HG03520 (cell line): ENCODE data around the gene DDX49.

ENCODE experiments used
- ATAC-seq: cut with Tn5 transposase; IDR thresholded peaks from one replicate; pipeline ENCODE4 v1.9.1; 2021; ENCODE audit warnings: mild to moderate bottlenecking, moderate library complexity; ENCODE audit not compliant: unreplicated experiment

The DDX49 gene

GRCh38 chr19:18969931-18970659 is 50.6 kb downstream of the DDX49 start:
- no peak for ATAC-seq

- no peak for ATAC-seq
Measured at GRCh38 chr19:18972301-18972811, 52.8 kb downstream of the DDX49 start.

- ATAC-seq: no peak
Measured at GRCh38 chr19:18972851-18973250, 53.3 kb downstream of the DDX49 start.

GRCh38 chr19:18975011-18975410 is 55.5 kb downstream of the DDX49 start:
- ATAC-seq: no peak

GRCh38 chr19:18975869-18976268 is 56.4 kb downstream of the DDX49 start:
- ATAC-seq: no peak
